ENCODE data around the gene GPR160. TPM values are rescaled to one million over a fixed set of nuclear protein-coding genes. Genes with fewer than 3 reads are reported as not detected.

Gene GPR160
- total RNA-seq, 2 donors from 2014 or later: 26.4 to 31.9 TPM

GRCh38 chr3:170102431-170102830 lies 64.6 kb downstream of the GPR160 start:
- Histone ChIP-seq H3K9me3 (no peaks in the 10 kb centered on the region), H3K36me3 (replicated peaks in 1 of 2; ENCODE audit: insufficient read depth in 1 of 2, low read depth in 2 of 2) (peaks cover 12 to 16% of the 10 kb centered on the region in 2 donors), H3K4me1 (no peaks in the 10 kb centered on the region), H3K4me3 (no peak overlapping the region), H3K27ac (no peak overlapping the region), H3K27me3 (no peaks in the 10 kb centered on the region)
- ATAC-seq: no peak
- intact Hi-C loops (cut with DNase I): no loop called here
- WGBS, 2 donors: 95 to 96% methylated on average over 8 of the region's 8 CpGs
- DNase-seq: no peak
- TF ChIP-seq, protein P1, sequence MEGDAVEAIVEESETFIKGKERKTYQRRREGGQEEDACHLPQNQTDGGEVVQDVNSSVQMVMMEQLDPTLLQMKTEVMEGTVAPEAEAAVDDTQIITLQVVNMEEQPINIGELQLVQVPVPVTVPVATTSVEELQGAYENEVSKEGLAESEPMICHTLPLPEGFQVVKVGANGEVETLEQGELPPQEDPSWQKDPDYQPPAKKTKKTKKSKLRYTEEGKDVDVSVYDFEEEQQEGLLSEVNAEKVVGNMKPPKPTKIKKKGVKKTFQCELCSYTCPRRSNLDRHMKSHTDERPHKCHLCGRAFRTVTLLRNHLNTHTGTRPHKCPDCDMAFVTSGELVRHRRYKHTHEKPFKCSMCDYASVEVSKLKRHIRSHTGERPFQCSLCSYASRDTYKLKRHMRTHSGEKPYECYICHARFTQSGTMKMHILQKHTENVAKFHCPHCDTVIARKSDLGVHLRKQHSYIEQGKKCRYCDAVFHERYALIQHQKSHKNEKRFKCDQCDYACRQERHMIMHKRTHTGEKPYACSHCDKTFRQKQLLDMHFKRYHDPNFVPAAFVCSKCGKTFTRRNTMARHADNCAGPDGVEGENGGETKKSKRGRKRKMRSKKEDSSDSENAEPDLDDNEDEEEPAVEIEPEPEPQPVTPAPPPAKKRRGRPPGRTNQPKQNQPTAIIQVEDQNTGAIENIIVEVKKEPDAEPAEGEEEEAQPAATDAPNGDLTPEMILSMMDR (IDR thresholded peaks at IDR 0.05): no peak
- TF ChIP-seq POLR2A (IDR thresholded peaks at IDR 0.05): no peak

- H3K36me3 ChIP-seq (replicated peaks in 1 of 2; ENCODE audit: insufficient read depth in 1 of 2, low read depth in 2 of 2): peaks cover 0 to 2% of the 10 kb centered on the region in 2 donors
- H3K4me3 ChIP-seq: no peak overlapping the region
- DNase-seq: no peak
- 90 to 98% methylated on average over 1 of the region's 1 CpG for WGBS, 2 donors
- H3K9me3 ChIP-seq: no peaks in the 10 kb centered on the region
- TF ChIP-seq, protein P1 (IDR thresholded peaks at IDR 0.05): no peak
- no peak for TF ChIP-seq POLR2A (IDR thresholded peaks at IDR 0.05)
- intact Hi-C loops (cut with DNase I): no loop called here
- H3K27ac ChIP-seq: no peak overlapping the region
- ATAC-seq: no peak
- no peaks in the 10 kb centered on the region for H3K4me1 ChIP-seq
- no peaks in the 10 kb centered on the region for H3K27me3 ChIP-seq
Measured at GRCh38 chr3:170107941-170108340, 70.1 kb downstream of the GPR160 start.

GRCh38 chr3:170108955-170109354 lies 71.2 kb downstream of the GPR160 start:
- no peaks in the 10 kb centered on the region for H3K4me1 ChIP-seq
- no peaks in the 10 kb centered on the region for H3K27me3 ChIP-seq
- intact Hi-C loops (cut with DNase I): no loop called here
- no peaks in the 10 kb centered on the region for H3K9me3 ChIP-seq
- no peak for DNase-seq
- 93% methylated on average over 3 of the region's 3 CpGs for WGBS, 2 donors
- no peak overlapping the region for H3K27ac ChIP-seq
- no peak overlapping the region for H3K4me3 ChIP-seq
- TF ChIP-seq, protein P1 (IDR thresholded peaks at IDR 0.05): no peak
- TF ChIP-seq POLR2A (IDR thresholded peaks at IDR 0.05): no peak
- H3K36me3 ChIP-seq (replicated peaks in 1 of 2; ENCODE audit: insufficient read depth in 1 of 2, low read depth in 2 of 2): peaks cover 0 to 4% of the 10 kb centered on the region in 2 donors
- ATAC-seq: no peak

GRCh38 chr3:170109579-170110293 lies 71.9 kb downstream of the GPR160 start:
- intact Hi-C loops (cut with DNase I): no loop called here
- no peak for ATAC-seq
- H3K27me3 ChIP-seq: no peaks in the 10 kb centered on the region
- H3K4me3 ChIP-seq: no peak overlapping the region
- no peak for DNase-seq
- TF ChIP-seq, protein P1 (IDR thresholded peaks at IDR 0.05): no peak
- no peak for TF ChIP-seq POLR2A (IDR thresholded peaks at IDR 0.05)
- no peaks in the 10 kb centered on the region for H3K9me3 ChIP-seq
- WGBS, 2 donors: 84 to 91% methylated on average over 2 of the region's 2 CpGs
- H3K4me1 ChIP-seq: no peaks in the 10 kb centered on the region
- H3K27ac ChIP-seq: no peak overlapping the region
- peaks cover 0 to 5% of the 10 kb centered on the region in 2 donors for H3K36me3 ChIP-seq (replicated peaks in 1 of 2; ENCODE audit: insufficient read depth in 1 of 2, low read depth in 2 of 2)

Data from body of pancreas (tissue), 4 donors.